ENCODE results near the gene FAM170B.

FAM170B gene

GRCh38 chr10:49093922-49094321 lies 39.9 kb downstream of the FAM170B start:
- Histone ChIP-seq H3K27ac (ENCODE audit: extremely low read depth, low read depth, low read length) (no peak overlapping the region), H3K4me1 (ENCODE audit: control insufficient read depth, insufficient read depth, low read length) (no peaks in the 10 kb centered on the region), H3K9me3 (ENCODE audit: control insufficient read depth, insufficient read depth, low read depth, low read length) (no peaks in the 10 kb centered on the region), H3K36me3 (ENCODE audit: control insufficient read depth in 2 of 2, insufficient read depth in 1 of 2, low read length in 2 of 2) (no peaks in the 10 kb centered on the region), H3K4me3 (ENCODE audit: low read depth, low read length) (no peak overlapping the region)
- POLR2A ChIA-PET: no interaction called here
- TF ChIP-seq ZNF558 (tag by site-specific recombination; IDR thresholded peaks at IDR 0.05) (no peak), ZNF280D (tag by site-specific recombination; IDR thresholded peaks at IDR 0.05) (no peak), ZNF664 (tag by site-specific recombination; IDR thresholded peaks at IDR 0.05) (no peak), ZNF707 (tag by site-specific recombination; IDR thresholded peaks at IDR 0.05) (no peak), FEZF1 (tag by site-specific recombination; IDR thresholded peaks at IDR 0.05) (no peak), ZNF639 (tag by site-specific recombination; IDR thresholded peaks at IDR 0.05) (no peak), ZNF830 (tag by site-specific recombination; IDR thresholded peaks at IDR 0.05; ENCODE audit: low read depth) (no peak), MZF1 (tag by site-specific recombination; IDR thresholded peaks at IDR 0.05; ENCODE audit: borderline replicate concordance) (no peak), ZNF324 (tag by site-specific recombination; IDR thresholded peaks at IDR 0.05) (no peak), ZFHX2 (tag by site-specific recombination; conservative IDR thresholded peaks at IDR 0.05) (no peak), ZNF768 (tag by site-specific recombination; IDR thresholded peaks at IDR 0.05) (no peak)
- CTCF ChIA-PET: no interaction called here

- no peak overlapping the region for H3K27ac ChIP-seq (ENCODE audit: extremely low read depth, low read depth, low read length)
- ChIA-PET CTCF (no interaction called here), POLR2A (no interaction called here)
Measured at GRCh38 chr10:49092477-49092876, 41.3 kb downstream of the FAM170B start.

More at GRCh38 chr10:49092477-49092876, 41.3 kb downstream of the FAM170B start:
- Histone ChIP-seq H3K4me1 (ENCODE audit: control insufficient read depth, insufficient read depth, low read length) (no peaks in the 10 kb centered on the region), H3K4me3 (ENCODE audit: low read depth, low read length) (no peak overlapping the region), H3K36me3 (ENCODE audit: control insufficient read depth in 2 of 2, insufficient read depth in 1 of 2, low read length in 2 of 2) (no peaks in the 10 kb centered on the region), H3K9me3 (ENCODE audit: control insufficient read depth, insufficient read depth, low read depth, low read length) (no peaks in the 10 kb centered on the region)
- TF ChIP-seq ZNF623 (tag by site-specific recombination; IDR thresholded peaks at IDR 0.05): no peak
- TF ChIP-seq ZNF707 (tag by site-specific recombination; IDR thresholded peaks at IDR 0.05): no peak
- no peak for TF ChIP-seq ZNF580 (tag by site-specific recombination; IDR thresholded peaks at IDR 0.05)
- no peak for TF ChIP-seq HIC1 (tag by site-specific recombination; IDR thresholded peaks at IDR 0.05)
